HG03196 (cell line): ENCODE results near the gene CYTH2.
A peak's percentile ranks its signal among the peaks of the same experiment; 100 is the strongest.

Experiments
- ATAC-seq: cut with Tn5 transposase; IDR thresholded peaks from one replicate; pipeline ENCODE4 v1.9.1; 2021; ENCODE audit not compliant: unreplicated experiment

The CYTH2 gene, protein sequence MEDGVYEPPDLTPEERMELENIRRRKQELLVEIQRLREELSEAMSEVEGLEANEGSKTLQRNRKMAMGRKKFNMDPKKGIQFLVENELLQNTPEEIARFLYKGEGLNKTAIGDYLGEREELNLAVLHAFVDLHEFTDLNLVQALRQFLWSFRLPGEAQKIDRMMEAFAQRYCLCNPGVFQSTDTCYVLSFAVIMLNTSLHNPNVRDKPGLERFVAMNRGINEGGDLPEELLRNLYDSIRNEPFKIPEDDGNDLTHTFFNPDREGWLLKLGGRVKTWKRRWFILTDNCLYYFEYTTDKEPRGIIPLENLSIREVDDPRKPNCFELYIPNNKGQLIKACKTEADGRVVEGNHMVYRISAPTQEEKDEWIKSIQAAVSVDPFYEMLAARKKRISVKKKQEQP

DNA sequence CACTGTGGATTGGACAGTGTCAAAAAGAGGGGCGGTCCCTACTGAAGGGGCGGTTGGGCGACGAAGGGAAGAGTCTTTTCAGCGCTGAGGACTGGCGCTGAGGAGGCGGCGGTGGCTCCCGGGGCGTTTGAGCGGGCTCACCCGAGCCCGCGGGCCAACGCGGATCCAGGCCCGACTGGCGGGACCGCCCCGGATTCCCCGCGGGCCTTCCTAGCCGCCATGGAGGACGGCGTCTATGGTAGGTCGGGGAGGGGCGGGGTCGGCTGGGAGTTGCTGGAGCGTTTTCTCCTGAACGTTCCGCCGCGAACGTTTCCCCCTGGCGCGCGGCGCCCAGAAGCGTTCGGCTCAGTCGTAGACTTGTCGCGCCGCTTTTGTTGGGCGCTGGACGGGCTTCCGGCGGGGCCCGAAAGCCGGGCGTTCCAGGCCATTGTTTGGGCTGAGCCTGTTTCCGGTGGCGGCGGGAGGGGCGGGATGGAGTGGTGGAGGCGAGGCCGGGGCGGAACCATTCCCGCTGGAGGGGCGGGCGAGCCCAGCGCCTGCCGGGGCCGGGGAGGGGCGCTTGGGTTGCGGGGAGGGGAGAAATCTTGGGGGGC lies at the start of gene CYTH2:
Gene CYTH2, plus strand, starts transcription at position 81 of the 593 bp plus-strand sequence. Its CDS starts 139 bp downstream, at position 220.
- peak; percentile 27 for ATAC-seq

DNA sequence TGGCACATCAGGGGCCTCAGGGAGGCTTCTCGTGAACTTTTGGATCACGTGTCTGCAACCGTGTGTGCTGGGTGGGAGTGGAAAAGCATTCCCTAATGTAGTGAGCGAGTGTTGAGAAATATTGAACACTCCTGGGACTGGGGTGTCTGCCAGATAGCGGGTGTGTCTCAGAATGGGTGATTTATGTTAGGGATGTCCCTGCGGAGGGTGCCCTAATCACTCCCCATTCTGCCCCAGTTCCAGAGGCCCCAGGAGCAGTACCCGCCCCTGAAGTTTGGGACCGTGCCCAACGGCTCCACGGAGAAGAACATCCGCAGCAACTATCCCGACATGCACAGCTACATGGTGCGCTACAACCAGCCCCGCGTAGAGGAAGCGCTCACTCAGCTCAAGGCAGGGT lies 47.6 kb upstream of the CYTH2 start:
- no peak for ATAC-seq

DNA sequence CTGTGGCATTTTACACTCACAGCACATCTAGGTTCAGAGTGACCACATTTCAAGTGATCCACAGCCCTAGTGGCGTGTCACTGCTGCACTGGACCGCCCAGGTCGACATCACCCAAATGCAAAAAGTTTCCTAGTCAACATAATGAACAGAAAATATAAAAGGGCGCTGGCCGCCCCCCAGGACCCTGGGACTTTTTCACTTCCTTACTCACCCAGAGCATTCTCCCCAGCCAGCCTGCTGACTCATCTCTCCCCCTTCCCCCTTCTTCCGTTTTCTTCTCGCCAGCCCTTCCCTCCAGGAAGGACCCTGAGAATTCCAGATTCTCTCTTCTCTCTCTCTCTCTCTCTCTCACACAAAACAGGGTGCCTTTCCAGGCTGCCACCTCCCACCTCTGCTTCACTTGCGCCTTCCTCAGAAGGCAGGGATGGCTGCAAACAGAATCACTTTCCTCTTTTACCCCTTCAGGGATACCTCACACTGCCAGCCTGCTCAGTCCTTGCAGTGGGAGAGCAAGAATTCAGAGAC lies 44.4 kb upstream of the CYTH2 start:
- ATAC-seq: no peak

DNA sequence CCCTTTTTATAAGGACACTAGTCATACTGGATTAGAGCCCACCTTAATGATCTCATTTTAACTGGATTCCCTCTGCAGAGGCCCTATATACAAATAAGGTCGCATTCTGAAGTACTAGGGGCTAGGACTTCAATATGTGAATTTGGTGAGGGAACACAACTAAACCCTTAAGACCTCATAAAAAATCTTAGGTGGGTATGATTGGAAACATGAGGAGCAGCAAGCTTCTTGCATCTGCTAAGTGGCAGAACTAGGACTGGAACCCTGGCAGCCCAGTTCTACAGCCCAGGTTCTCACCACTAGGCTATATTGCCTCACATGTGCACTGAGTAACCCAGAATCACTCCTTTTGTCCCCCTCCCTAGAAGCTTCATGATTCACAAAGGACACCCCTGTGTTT lies 40.5 kb upstream of the CYTH2 start:
- no peak for ATAC-seq

DNA sequence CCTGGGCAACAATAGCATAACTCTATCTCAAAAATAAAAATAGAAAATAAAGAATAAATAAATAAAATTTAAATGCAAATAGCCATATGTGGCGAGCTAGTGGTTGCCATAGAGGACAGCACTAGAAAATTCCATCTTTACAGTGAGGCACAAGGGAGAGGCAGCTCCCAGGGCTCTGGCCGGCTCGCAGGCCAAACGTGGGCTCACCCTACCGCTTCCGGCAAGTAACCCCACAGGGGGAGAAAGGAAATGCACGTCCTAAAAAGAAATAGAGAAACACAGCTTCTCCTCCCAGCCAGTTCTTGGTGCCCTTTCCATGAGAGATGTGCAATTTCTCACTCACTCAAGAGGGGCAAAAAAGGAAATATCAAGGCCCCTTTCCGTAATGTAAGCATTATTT lies 35.8 kb upstream of the CYTH2 start:
- ATAC-seq: no peak

GRCh38 chr19:48436586-48436985 lies 32.6 kb upstream of the CYTH2 start:
- ATAC-seq: no peak

- ATAC-seq: no peak
Measured at GRCh38 chr19:48441360-48442050, 27.7 kb upstream of the CYTH2 start.

GRCh38 chr19:48442116-48443035 lies 26.8 kb upstream of the CYTH2 start:
- ATAC-seq: no peak

GRCh38 chr19:48443256-48443655 lies 25.9 kb upstream of the CYTH2 start:
- no peak for ATAC-seq

- no peak for ATAC-seq
Measured at GRCh38 chr19:48443731-48444128, 25.4 kb upstream of the CYTH2 start.

- ATAC-seq: no peak
Measured at GRCh38 chr19:48444129-48444935, 24.8 kb upstream of the CYTH2 start.

DNA sequence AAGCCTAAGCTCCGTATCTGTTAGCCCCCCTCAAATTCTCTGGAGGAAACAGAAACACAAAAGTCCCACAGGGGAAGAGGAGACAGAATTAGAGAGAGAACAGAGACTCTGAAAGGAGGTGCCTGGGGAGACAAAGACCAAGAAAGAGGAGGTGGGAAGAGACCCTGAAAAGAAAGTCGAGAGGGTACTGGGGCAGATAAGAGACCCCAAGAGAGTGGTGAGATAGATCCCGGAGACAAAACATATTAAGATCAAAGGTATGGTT lies 24.3 kb upstream of the CYTH2 start:
- ATAC-seq: no peak

DNA sequence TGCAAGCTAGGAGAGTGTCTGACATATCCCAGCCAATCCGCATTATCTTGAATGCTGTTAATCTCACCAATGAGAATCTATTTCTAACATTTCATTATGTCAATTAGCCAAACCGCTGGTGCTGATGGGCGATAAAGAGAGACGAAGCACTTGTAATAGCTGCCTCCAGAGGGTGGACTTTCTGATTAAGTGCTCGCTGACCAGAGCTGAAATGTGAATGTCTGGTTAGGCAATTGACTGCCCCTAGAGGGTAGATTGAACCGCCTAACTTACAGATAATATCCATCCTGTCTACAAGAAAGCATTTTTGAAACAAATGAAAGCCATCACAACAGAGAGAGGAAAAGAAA lies 23.9 kb upstream of the CYTH2 start:
- peak; percentile 9 for ATAC-seq

GRCh38 chr19:48445606-48446481 lies 23.3 kb upstream of the CYTH2 start, which contains the start of gene GRWD1:
GRWD1 (plus strand) TSS chr19:48445983; CDS start chr19:48446006, 23 bp downstream.
- peak; percentile 76 for ATAC-seq

GRCh38 chr19:48446579-48446978 lies 22.6 kb upstream of the CYTH2 start:
- ATAC-seq: no peak

DNA sequence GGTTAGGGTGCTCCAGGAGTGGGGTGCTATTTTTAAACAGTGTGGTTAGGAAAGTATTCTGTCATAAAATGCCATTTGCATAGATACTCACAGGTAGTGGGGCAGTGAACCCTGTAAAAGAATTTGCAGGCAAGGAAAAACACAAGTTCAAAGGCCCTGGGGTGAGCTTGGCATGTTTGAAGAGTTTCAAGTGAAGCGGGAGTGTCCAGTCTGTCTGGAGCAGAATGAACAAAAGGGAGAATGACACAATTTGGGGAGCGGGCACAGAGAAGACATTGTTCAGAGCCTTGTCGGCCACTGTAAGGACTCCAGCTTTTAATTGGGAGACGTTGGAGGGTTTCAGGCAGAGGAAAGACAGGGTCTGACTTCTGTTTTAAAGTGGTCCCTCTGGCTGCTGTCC lies 20.6 kb upstream of the CYTH2 start:
- no peak for ATAC-seq

DNA sequence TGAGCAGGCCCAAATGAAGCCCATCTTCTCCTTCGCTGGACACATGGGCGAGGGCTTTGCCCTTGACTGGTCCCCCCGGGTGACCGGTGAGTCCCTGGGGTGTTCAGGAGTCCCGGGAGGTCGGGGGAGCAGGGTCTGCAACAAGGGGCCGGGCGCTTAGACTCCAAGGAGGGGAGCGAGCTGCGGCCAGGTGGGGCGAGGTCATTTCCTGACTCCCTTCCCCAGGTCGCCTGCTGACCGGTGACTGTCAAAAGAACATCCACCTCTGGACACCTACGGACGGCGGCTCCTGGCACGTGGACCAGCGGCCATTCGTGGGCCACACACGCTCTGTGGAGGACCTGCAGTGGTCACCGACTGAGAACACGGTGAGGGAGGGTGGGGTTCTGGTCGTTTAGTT lies 18.7 kb upstream of the CYTH2 start:
- ATAC-seq: no peak

- ATAC-seq: no peak
Measured at GRCh38 chr19:48450863-48451262, 18.3 kb upstream of the CYTH2 start.

- no peak for ATAC-seq
Measured at GRCh38 chr19:48451624-48452023, 17.5 kb upstream of the CYTH2 start.
